SK-N-SH (cell line): ENCODE data around the gene NR6A1. TPM values are rescaled to one million over a fixed set of nuclear protein-coding genes. Genes with fewer than 3 reads are reported as not detected.

Experiments
- CTCF ChIA-PET: fragments of 300-600, 350-600 bp; formaldehyde crosslinking; extraction: SDS; loops from one replicate; lab custom pipeline; 2021; lab: Yijun Ruan, JAX
- POLR2A ChIA-PET: fragments of 350-600 bp; sonication (Branson Sonifier 250); formaldehyde crosslinking; extraction: SDS; loops from one replicate; lab custom pipeline; 2020; ENCODE audit warnings: antibody characterized with exemption, inconsistent platforms; lab: Yijun Ruan, JAX
- DNase-seq: peaks from one replicate; pipeline ENCODE4 v3.0.0; 2012
- H2AFZ ChIP-seq: fragments of 200-600 bp; sonication (generic); 2 replicates; pipeline ENCODE4 v1.8.1; 2016; ENCODE audit warnings: antibody characterized with exemption, mild to moderate bottlenecking, low read depth
- H3F3A ChIP-seq: fragments of 200-600 bp; sonication (generic); replicated peaks from 2 replicates; pipeline ENCODE3; 2016; ENCODE audit warnings: antibody characterized with exemption, mild to moderate bottlenecking; ENCODE audit not compliant: insufficient read depth
- H3K27ac ChIP-seq, 2 experiments: fragments of 200-500 bp in 1 of 2; fragments of 200-600 bp in 1 of 2; sonication (Bioruptor generic) in 1 of 2; sonication (generic), shearing (Covaris generic) in 1 of 2; 2 replicates each; pipeline versions ENCODE4 v1.5.1 to v1.6.1; 2014 to 2016; ENCODE audit warnings: low read depth in 2 of 2, inconsistent platforms in 1 of 2, low read length in 1 of 2, mild to moderate bottlenecking in 1 of 2, mixed read lengths in 1 of 2
- H3K27me3 ChIP-seq: fragments of 200-600 bp; sonication (generic), shearing (Covaris generic); 2 replicates; pipeline ENCODE4 v1.6.1; 2016; ENCODE audit warnings: mixed run types; ENCODE audit not compliant: insufficient read depth
- H3K36me3 ChIP-seq, 2 experiments: fragments of 200-500 bp in 1 of 2; fragments of 200-600 bp in 1 of 2; sonication (Bioruptor generic) in 1 of 2; sonication (generic) in 1 of 2; replicated peaks in 1 of 2; 2 replicates each; pipeline versions ENCODE3 to v1.5.1; 2014 to 2016; ENCODE audit warnings: low read length in 1 of 2, mild to moderate bottlenecking in 1 of 2; ENCODE audit not compliant: insufficient read depth in 2 of 2, control insufficient read depth in 1 of 2
- H3K4me1 ChIP-seq, 2 experiments: fragments of 200-500 bp in 1 of 2; fragments of 200-600 bp in 1 of 2; sonication (Bioruptor generic) in 1 of 2; sonication (generic), shearing (Covaris generic) in 1 of 2; 2 replicates each; pipeline versions ENCODE4 v1.5.1 to v1.6.1; 2014 to 2016; ENCODE audit warnings: low read depth in 1 of 2, low read length in 1 of 2, mixed run types in 1 of 2; ENCODE audit not compliant: insufficient read depth in 2 of 2, control insufficient read depth in 1 of 2
- H3K4me2 ChIP-seq: fragments of 200-600 bp; sonication (generic), shearing (Covaris generic); 2 replicates; pipeline ENCODE4 v1.6.1; 2017; ENCODE audit warnings: mixed run types
- H3K4me3 ChIP-seq, 2 experiments: fragments of 200-500 bp in 1 of 2; fragments of 200-600 bp in 1 of 2; sonication (Bioruptor generic) in 1 of 2; sonication (generic), shearing (Covaris generic) in 1 of 2; 2 replicates each; pipeline versions ENCODE4 v1.5.1 to v1.8.1; 2014 to 2016; ENCODE audit warnings: low read depth in 2 of 2, inconsistent platforms in 1 of 2, low read length in 1 of 2, mild to moderate bottlenecking in 1 of 2, mixed read lengths in 1 of 2, moderate library complexity in 1 of 2
- H3K79me2 ChIP-seq: fragments of 200-600 bp; sonication (generic); 2 replicates; pipeline ENCODE4 v1.8.1; 2017; ENCODE audit warnings: mild to moderate bottlenecking; ENCODE audit not compliant: insufficient read depth
- H3K9ac ChIP-seq: fragments of 200-600 bp; sonication (generic); 2 replicates; pipeline ENCODE4 v1.6.1; 2017; ENCODE audit warnings: mixed run types
- H3K9me2 ChIP-seq: fragments of 200-600 bp; sonication (generic); 2 replicates; pipeline ENCODE4 v1.6.1; 2017; ENCODE audit warnings: mixed run types
- H3K9me3 ChIP-seq: fragments of 200-600 bp; sonication (generic); 2 replicates; pipeline ENCODE4 v1.6.1; 2017; ENCODE audit warnings: mixed run types, mild to moderate bottlenecking, moderate library complexity
- H4K20me1 ChIP-seq: fragments of 200-600 bp; sonication (generic); 2 replicates; pipeline ENCODE4 v1.6.1; 2017; ENCODE audit warnings: mild to moderate bottlenecking, mixed run types; ENCODE audit not compliant: insufficient read depth
- CTCF ChIP-seq: fragments of 200-600 bp; sonication (generic); IDR thresholded peaks from 2 replicates; pipeline ENCODE4 v1.6.1; 2017; ENCODE audit warnings: antibody characterized with exemption, mild to moderate bottlenecking, moderate library complexity
- EZH2phosphoT487 ChIP-seq: fragments of 200-600 bp; sonication (generic); IDR thresholded peaks from 2 replicates; pipeline ENCODE4 v1.6.1; 2017; ENCODE audit warnings: low read depth, mixed run types, mild to moderate bottlenecking, antibody characterized with exemption, moderate library complexity, borderline replicate concordance
- FOXM1 ChIP-seq: IDR thresholded peaks from 2 replicates; pipeline ENCODE4 v1.4.0; 2012; ENCODE audit warnings: low read depth, mild to moderate bottlenecking
- GATA2 ChIP-seq: sonication (generic); formaldehyde crosslinking; IDR thresholded peaks from 2 replicates; pipeline ENCODE4 v1.5.0; 2020; ENCODE audit warnings: mild to moderate bottlenecking, missing genetic modification reagents
- MEF2A ChIP-seq: IDR thresholded peaks from 2 replicates; pipeline ENCODE4 v1.4.0; 2012; ENCODE audit warnings: low read depth, borderline replicate concordance
- MXI1 ChIP-seq: IDR thresholded peaks from 2 replicates; pipeline ENCODE4 v1.6.1; 2012; ENCODE audit warnings: mild to moderate bottlenecking, low read depth, low read length, improper control_type of control experiment
- NFIC ChIP-seq: IDR thresholded peaks from 2 replicates; pipeline ENCODE4 v1.4.0; 2012; ENCODE audit warnings: borderline replicate concordance
- NRF1 ChIP-seq: IDR thresholded peaks from 2 replicates; pipeline ENCODE4 v1.6.1; 2012; ENCODE audit warnings: low read depth, mild to moderate bottlenecking, low read length
- PBX3 ChIP-seq: IDR thresholded peaks from 2 replicates; pipeline ENCODE4; 2012
- POLR2AphosphoS5 ChIP-seq: IDR thresholded peaks from 2 replicates; pipeline ENCODE4 v1.6.1; 2012; ENCODE audit warnings: low read depth, low read length
- REST ChIP-seq: IDR thresholded peaks from 2 replicates; pipeline ENCODE4 v1.6.1; 2012; ENCODE audit warnings: mild to moderate bottlenecking, low read depth, low read length, moderate library complexity
- YY1 ChIP-seq: IDR thresholded peaks from 2 replicates; pipeline ENCODE4 v1.4.0; 2012; ENCODE audit warnings: low read depth, mild to moderate bottlenecking
- WGBS: methylation state at CpG from one replicate; pipeline ENCODE4 v1.1.6; 2017; ENCODE audit warnings: low lambda C conversion rate; 5-methylcytosine and 5-hydroxymethylcytosine counted together
- polyA plus RNA-seq, 3 experiments: library from polyadenylated mRNA; depleted of rRNA; stranded (reverse); fragments of >200 nt; gene quantifications; 2 replicates each; pipeline ENCODE4 v1.2.3, GENCODE V29; 2012

The NR6A1 gene
- polyA plus RNA-seq, 1 of the 3 experiments (the other 2 are of a cell fraction) = 1.2 TPM

GRCh38 chr9:124522121-124523098, 248.7 kb downstream of the NR6A1 start:
- Histone ChIP-seq H3K4me3 (no peak overlapping the region), H4K20me1 (no peaks in the 10 kb centered on the region), H3K27ac (no peak overlapping the region), H3K9me3 (no peaks in the 10 kb centered on the region), H3K9ac (no peak overlapping the region), H2AFZ (no peak overlapping the region), H3K4me1 (peaks cover 0 to 15% of the 10 kb centered on the region in 2 experiments; a peak in 1 of 4 replicates), H3K4me2 (no peak overlapping the region)
- POLR2A ChIA-PET = no interaction called here
- CTCF ChIA-PET = interaction anchor here (1.0 to 8.1 kb wide), 4 partner anchors 11 to 104 kb away, joined by 3 to 58 read pairs (median 10); no protein-coding TSS in a partner anchor
- WGBS = 79% methylated on average over 7 of the region's 7 CpGs
- no peak for DNase-seq
- TF ChIP-seq MEF2A = no peak
- no peak for TF ChIP-seq REST
- TF ChIP-seq FOXM1 = no peak
- no peak for TF ChIP-seq CTCF
- TF ChIP-seq POLR2AphosphoS5 = no peak
- no peak for TF ChIP-seq MXI1
- TF ChIP-seq NRF1 = no peak
- TF ChIP-seq NFIC = no peak
- TF ChIP-seq PBX3 = no peak
- no peak for TF ChIP-seq EZH2phosphoT487
- no peak for TF ChIP-seq YY1
- TF ChIP-seq GATA2 = no peak
- TF ChIP-seq, all 33 proteins: peak for 0
- H3K79me2 ChIP-seq = no peaks in the 10 kb centered on the region
- no peaks in the 10 kb centered on the region for H3K9me2 ChIP-seq
- no peaks in the 10 kb centered on the region for H3K36me3 ChIP-seq
- no peaks in the 10 kb centered on the region for H3K27me3 ChIP-seq
- H3F3A ChIP-seq = no peaks in the 10 kb centered on the region
